WTC11 (cell line): Measurements from ENCODE around the gene FHOD3. TPM values are rescaled to one million over a fixed set of nuclear protein-coding genes. Genes with fewer than 3 reads are reported as not detected.

ENCODE experiments used
- ATAC-seq: fragments of 200-7000 bp; cut with Tn5 transposase; 2 replicates; pipeline ENCODE4 v1.10.0; 2021; ENCODE audit warnings: mild to moderate bottlenecking, moderate library complexity
- CTCF ChIA-PET: fragments of 300-600 bp; sonication (Branson Sonifier 250); formaldehyde crosslinking; loops from one replicate; lab custom pipeline; 2021; ENCODE audit warnings: antibody characterized with exemption; lab: Charles Lee
- POLR2A ChIA-PET: fragments of 350-600 bp; sonication (Branson Sonifier 250); formaldehyde crosslinking; loops from one replicate; lab custom pipeline; 2021; ENCODE audit warnings: antibody characterized with exemption; lab: Charles Lee
- DNase-seq: peaks from one replicate; pipeline ENCODE4 v3.0.0; 2021; ENCODE audit warnings: low spot score
- H3K27ac Mint-ChIP-seq: 2 replicates; pipeline ENCODE4 v1.8.0; 2021; ENCODE audit warnings: mixed read lengths
- H3K27me3 Mint-ChIP-seq: 2 replicates; pipeline ENCODE4 v1.8.0; 2021; ENCODE audit warnings: low read depth, mild to moderate bottlenecking, moderate library complexity, mixed read lengths
- H3K36me3 Mint-ChIP-seq: 2 replicates; pipeline ENCODE4 v1.8.0; 2021; ENCODE audit warnings: mixed read lengths
- H3K4me1 Mint-ChIP-seq: 2 replicates; pipeline ENCODE4 v1.8.0; 2022; ENCODE audit warnings: mixed read lengths
- H3K4me3 Mint-ChIP-seq: 2 replicates; pipeline ENCODE4 v1.8.0; 2021; ENCODE audit warnings: mild to moderate bottlenecking, moderate library complexity, mixed read lengths
- H3K9me3 Mint-ChIP-seq: 2 replicates; pipeline ENCODE4 v1.8.0; 2021; ENCODE audit warnings: mixed read lengths
- AFF4 ChIP-seq: sonication (generic); formaldehyde crosslinking; IDR thresholded peaks from 2 replicates; pipeline ENCODE4 v1.8.1; 2023; ENCODE audit warnings: mild to moderate bottlenecking, missing genetic modification reagents, borderline replicate concordance
- CBFB ChIP-seq: sonication (generic); formaldehyde crosslinking; IDR thresholded peaks from 2 replicates; pipeline ENCODE4 v1.8.1; 2022; ENCODE audit warnings: mild to moderate bottlenecking, low read depth, missing genetic modification reagents
- CREM ChIP-seq: sonication (generic); formaldehyde crosslinking; IDR thresholded peaks from 2 replicates; pipeline ENCODE4 v1.8.1; 2022; ENCODE audit warnings: mild to moderate bottlenecking, missing genetic modification reagents, moderate library complexity
- E2F5 ChIP-seq: sonication (generic); formaldehyde crosslinking; IDR thresholded peaks from 2 replicates; pipeline ENCODE4 v1.8.1; 2022; ENCODE audit warnings: mild to moderate bottlenecking, moderate library complexity, missing genetic modification reagents
- EMX1 ChIP-seq: fragments of 250-450 bp; sonication (Bioruptor Pico); IDR thresholded peaks from 2 replicates; pipeline ENCODE4 v1.8.0; 2021; ENCODE audit warnings: mild to moderate bottlenecking
- ERG ChIP-seq: fragments of 250-450 bp; sonication (Bioruptor Pico); IDR thresholded peaks from 2 replicates; pipeline ENCODE4 v1.8.0; 2021; ENCODE audit warnings: mild to moderate bottlenecking
- ETV6 ChIP-seq: sonication (generic); formaldehyde crosslinking; IDR thresholded peaks from 2 replicates; pipeline ENCODE4 v1.8.1; 2022; ENCODE audit warnings: mild to moderate bottlenecking, missing genetic modification reagents
- FOXP4 ChIP-seq: sonication (generic); formaldehyde crosslinking; IDR thresholded peaks from 2 replicates; pipeline ENCODE4 v1.8.0; 2022; ENCODE audit warnings: mild to moderate bottlenecking, missing genetic modification reagents
- IRF1 ChIP-seq: sonication (generic); formaldehyde crosslinking; IDR thresholded peaks from 2 replicates; pipeline ENCODE4 v1.8.0; 2023; ENCODE audit warnings: missing genetic modification reagents
- JAZF1 ChIP-seq: fragments of 250-450 bp; sonication (Bioruptor Pico); IDR thresholded peaks from 2 replicates; pipeline ENCODE4 v1.9.0; 2021; ENCODE audit warnings: moderate library complexity, mild to moderate bottlenecking, inconsistent platforms
- MXD4 ChIP-seq: fragments of 250-450 bp; sonication (Bioruptor Pico); IDR thresholded peaks from 2 replicates; pipeline ENCODE4 v1.8.0; 2021; ENCODE audit warnings: mild to moderate bottlenecking, moderate library complexity, borderline replicate concordance
- NR1H2 ChIP-seq: sonication (generic); formaldehyde crosslinking; IDR thresholded peaks from 2 replicates; pipeline ENCODE4 v1.9.0; 2021; ENCODE audit warnings: mild to moderate bottlenecking, moderate library complexity, missing genetic modification reagents
- NR2C2 ChIP-seq: sonication (generic); formaldehyde crosslinking; IDR thresholded peaks from 2 replicates; pipeline ENCODE4 v1.8.0; 2022; ENCODE audit warnings: mild to moderate bottlenecking, missing genetic modification reagents
- RORB ChIP-seq: fragments of 250-450 bp; sonication (Bioruptor Pico); IDR thresholded peaks from 2 replicates; pipeline ENCODE4 v1.9.0; 2021; ENCODE audit warnings: mild to moderate bottlenecking
- SOX15 ChIP-seq: fragments of 250-450 bp; sonication (Bioruptor Pico); IDR thresholded peaks from 2 replicates; pipeline ENCODE4 v1.9.0; 2021; ENCODE audit warnings: mild to moderate bottlenecking
- TEAD4 ChIP-seq: sonication (generic); formaldehyde crosslinking; IDR thresholded peaks from 2 replicates; pipeline ENCODE4 v1.8.0; 2022; ENCODE audit warnings: mild to moderate bottlenecking, missing genetic modification reagents
- USF2 ChIP-seq: sonication (generic); formaldehyde crosslinking; IDR thresholded peaks from 2 replicates; pipeline ENCODE4 v1.8.1; 2023; ENCODE audit warnings: mild to moderate bottlenecking, missing genetic modification reagents, moderate library complexity
- ZNF263 ChIP-seq: sonication (generic); formaldehyde crosslinking; IDR thresholded peaks from 2 replicates; pipeline ENCODE4 v1.8.1; 2022; ENCODE audit warnings: low read depth, mild to moderate bottlenecking, moderate library complexity, missing genetic modification reagents
- ZNF532 ChIP-seq: fragments of 250-450 bp; sonication (Bioruptor Pico); IDR thresholded peaks from 2 replicates; pipeline ENCODE4 v1.9.0; 2021; ENCODE audit warnings: mild to moderate bottlenecking, borderline replicate concordance
- ZSCAN18 ChIP-seq: fragments of 250-450 bp; sonication (Bioruptor Pico); IDR thresholded peaks from 2 replicates; pipeline ENCODE4 v2.1.2; 2022; ENCODE audit warnings: mild to moderate bottlenecking, moderate library complexity
- total RNA-seq: library from RNA; stranded (reverse); gene quantifications from 3 replicates; pipeline ENCODE4 v1.2.3, GENCODE V29; 2021

The FHOD3 gene
- total RNA-seq, 1 experiment from 2014 or later, result 3.8 TPM

GRCh38 chr18:36307513-36307912, 10.0 kb downstream of the FHOD3 start (continued):
- TF ChIP-seq AFF4 (CRISPR knock-in tag) (no peak), FOXP4 (no peak), ZNF532 (CRISPR knock-in tag) (no peak), CBFB (no peak), CREM (CRISPR knock-in tag) (no peak)

- CTCF ChIA-PET, result interaction anchor here (0.9 kb wide), 1 partner anchor 21 kb away, joined by 4 read pairs; no protein-coding TSS in a partner anchor
- Mint-ChIP-seq H3K4me1 (peaks cover 18% of the 10 kb centered on the region), H3K9me3 (no peaks in the 10 kb centered on the region), H3K27ac (no peak overlapping the region), H3K4me3 (no peak overlapping the region), H3K27me3 (no peaks in the 10 kb centered on the region), H3K36me3 (no peaks in the 10 kb centered on the region)
- TF ChIP-seq USF2 (CRISPR knock-in tag) (no peak), JAZF1 (CRISPR knock-in tag) (no peak), TEAD4 (CRISPR knock-in tag) (no peak), NR1H2 (CRISPR knock-in tag) (no peak), ETV6 (CRISPR knock-in tag) (no peak), ZNF263 (no peak), ERG (CRISPR knock-in tag) (no peak), MXD4 (CRISPR knock-in tag) (no peak), RORB (CRISPR knock-in tag) (no peak), IRF1 (CRISPR knock-in tag) (no peak), ZSCAN18 (no peak), NR2C2 (no peak), E2F5 (CRISPR knock-in tag) (no peak), SOX15 (CRISPR knock-in tag) (no peak), EMX1 (no peak)
- no peak for DNase-seq
- POLR2A ChIA-PET, result no interaction called here
- ATAC-seq, result peak; percentile 48
Observed at GRCh38 chr18:36308711-36309435, 11.4 kb downstream of the FHOD3 start.
